Measurements from ENCODE around the gene NFIA. TPM values are rescaled to one million over a fixed set of nuclear protein-coding genes. Genes with fewer than 3 reads are reported as not detected.

Gene NFIA
- total RNA-seq, 1 experiment from 2014 or later, result 20.9 TPM

GRCh38 chr1:61506236-61506635, 423.9 kb downstream of the NFIA start:
- DNase-seq (ENCODE audit: low read depth, low spot score), result no peak
- in situ Hi-C loops (cut with HindIII; ENCODE audit: low pct_unique_long_range_greater_than_20kb, low sequenced_read_pairs), result no loop called here

GRCh38 chr1:61506944-61507500, 424.7 kb downstream of the NFIA start:
- no peak for ATAC-seq
- Histone ChIP-seq H3K27me3 (ENCODE audit: control insufficient read depth, insufficient read depth, low read length) (no peaks in the 10 kb centered on the region), H3K9me3 (ENCODE audit: control insufficient read depth, insufficient read depth, low read depth, low read length) (no peaks in the 10 kb centered on the region), H3K27ac (ENCODE audit: low read length) (no peak overlapping the region), H3K36me3 (ENCODE audit: control insufficient read depth, insufficient read depth, low read length) (no peaks in the 10 kb centered on the region), H3K4me3 (ENCODE audit: low read depth in 2 of 2, low read length in 2 of 2) (no peak overlapping the region), H3K4me1 (ENCODE audit: control insufficient read depth, insufficient read depth, low read length) (no peaks in the 10 kb centered on the region)
- TF ChIP-seq POLR2AphosphoS5 (IDR thresholded peaks at IDR 0.05; ENCODE audit: low read depth, low read length) (no peak), TCF7L2 (IDR thresholded peaks at IDR 0.05; ENCODE audit: low read depth, low read length) (no peak)
- ChIA-PET POLR2A (no interaction called here), CTCF (no interaction called here)
- DNase-seq (ENCODE audit: low read depth, low spot score), result no peak
- no TSS peak for BruUV-seq (replicated peaks)
- intact Hi-C loops (cut with micrococcal nuclease; ENCODE audit: unreplicated experiment), result no loop called here
- in situ Hi-C loops (cut with HindIII; ENCODE audit: low pct_unique_long_range_greater_than_20kb, low sequenced_read_pairs), result no loop called here

More at GRCh38 chr1:61506236-61506635, 423.9 kb downstream of the NFIA start:
- BruUV-seq (replicated peaks), result no TSS peak
- intact Hi-C loops (cut with micrococcal nuclease; ENCODE audit: unreplicated experiment), result no loop called here
- CTCF ChIA-PET, result no interaction called here
- Histone ChIP-seq H3K27me3 (ENCODE audit: control insufficient read depth, insufficient read depth, low read length) (no peaks in the 10 kb centered on the region), H3K27ac (ENCODE audit: low read length) (no peak overlapping the region), H3K9me3 (ENCODE audit: control insufficient read depth, insufficient read depth, low read depth, low read length) (no peaks in the 10 kb centered on the region), H3K36me3 (ENCODE audit: control insufficient read depth, insufficient read depth, low read length) (no peaks in the 10 kb centered on the region), H3K4me3 (ENCODE audit: low read depth in 2 of 2, low read length in 2 of 2) (no peak overlapping the region), H3K4me1 (ENCODE audit: control insufficient read depth, insufficient read depth, low read length) (no peaks in the 10 kb centered on the region)
- TF ChIP-seq TCF7L2 (IDR thresholded peaks at IDR 0.05; ENCODE audit: low read depth, low read length), result no peak
- no peak for TF ChIP-seq POLR2AphosphoS5 (IDR thresholded peaks at IDR 0.05; ENCODE audit: low read depth, low read length)
- no peak for TF ChIP-seq SIN3A (IDR thresholded peaks at IDR 0.05; ENCODE audit: borderline replicate concordance, insufficient read depth, low read depth, low read length)
- ATAC-seq, result no peak
- POLR2A ChIA-PET, result no interaction called here

Measured in Panc1 (cell line).